SK-N-MC (cell line): ENCODE results near the gene SH3D19.
A peak's percentile ranks its signal among the peaks of the same experiment; 100 is the strongest.

Experiments used
- DNase-seq: peaks from one replicate; pipeline ENCODE4 v3.0.0-alpha.2; 2011; ENCODE audit warnings: low read depth, low spot score
- H3K27ac ChIP-seq: fragments of 200-600 bp; sonication (generic); 2 replicates; pipeline ENCODE4 v1.5.1; 2016; ENCODE audit warnings: mixed run types
- H3K36me3 ChIP-seq: fragments of 200-600 bp; sonication (generic); 2 replicates; pipeline ENCODE4 v1.6.1; 2017; ENCODE audit warnings: antibody characterized with exemption, low read length, mixed read lengths; ENCODE audit not compliant: insufficient read depth
- H3K4me3 ChIP-seq: fragments of 200-600 bp; sonication (generic); 2 replicates; pipeline ENCODE4 v1.5.1; 2016
- H3K9ac ChIP-seq: fragments of 200-600 bp; sonication (generic); 2 replicates; pipeline ENCODE4 v1.8.0; 2017; ENCODE audit warnings: mixed run types, mixed read lengths; ENCODE audit not compliant: insufficient read length
- H3K9me3 ChIP-seq: fragments of 200-600 bp; sonication (generic); 2 replicates; pipeline ENCODE4 v1.6.1; 2017; ENCODE audit warnings: low read depth, mild to moderate bottlenecking, antibody characterized with exemption, low read length, moderate library complexity, mixed read lengths
- EZH2 ChIP-seq: fragments of 200-600 bp; sonication (generic); IDR thresholded peaks from one replicate; pipeline ENCODE4 v1.6.1; 2017; ENCODE audit warnings: antibody characterized with exemption
- FOXP2 ChIP-seq: optimal IDR thresholded peaks from 2 replicates; pipeline ENCODE3; 2011; ENCODE audit warnings: mild to moderate bottlenecking, moderate library complexity; ENCODE audit not compliant: insufficient read depth; ENCODE audit errors: extremely low read length, control extremely low read depth
- POLR2AphosphoS5 ChIP-seq: IDR thresholded peaks from 2 replicates; pipeline ENCODE4 v1.6.1; 2012; ENCODE audit warnings: mild to moderate bottlenecking, low read depth, low read length, borderline replicate concordance

The SH3D19 gene

DNA sequence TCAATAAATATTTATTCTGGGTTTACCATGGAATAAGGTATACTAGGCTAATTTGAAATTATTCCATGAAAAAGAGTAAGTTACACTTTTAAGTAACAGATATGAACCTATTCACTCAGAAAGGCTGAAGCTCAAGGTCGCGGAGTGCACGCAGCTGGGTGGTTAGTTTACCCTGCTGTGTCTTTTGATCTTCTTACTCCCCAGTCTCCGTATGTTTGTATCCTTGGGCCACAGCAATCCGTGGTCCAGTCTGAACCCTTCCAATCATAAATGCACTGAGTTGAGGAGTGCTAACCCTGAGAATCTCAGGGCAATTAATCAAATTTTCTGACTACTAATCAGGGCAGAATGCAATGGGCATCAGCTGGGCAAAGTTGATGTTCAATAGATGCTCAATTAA is 192.1 kb downstream of the SH3D19 start:
- Histone ChIP-seq H3K9me3 (no peaks in the 10 kb centered on the region), H3K27ac (no peak overlapping the region), H3K4me3 (no peak overlapping the region), H3K36me3 (no peaks in the 10 kb centered on the region), H3K9ac (no peak overlapping the region)
- no peak for DNase-seq
- TF ChIP-seq FOXP2 (no peak), EZH2 (no peak), POLR2AphosphoS5 (no peak)

GRCh38 chr4:151129796-151130195 is 195.6 kb downstream of the SH3D19 start:
- TF ChIP-seq POLR2AphosphoS5 (no peak), FOXP2 (no peak), EZH2 (no peak)
- no peaks in the 10 kb centered on the region for H3K36me3 ChIP-seq
- no peaks in the 10 kb centered on the region for H3K9me3 ChIP-seq
- DNase-seq = no peak
- no peak overlapping the region for H3K9ac ChIP-seq
- H3K4me3 ChIP-seq = no peak overlapping the region
- no peak overlapping the region for H3K27ac ChIP-seq

DNA sequence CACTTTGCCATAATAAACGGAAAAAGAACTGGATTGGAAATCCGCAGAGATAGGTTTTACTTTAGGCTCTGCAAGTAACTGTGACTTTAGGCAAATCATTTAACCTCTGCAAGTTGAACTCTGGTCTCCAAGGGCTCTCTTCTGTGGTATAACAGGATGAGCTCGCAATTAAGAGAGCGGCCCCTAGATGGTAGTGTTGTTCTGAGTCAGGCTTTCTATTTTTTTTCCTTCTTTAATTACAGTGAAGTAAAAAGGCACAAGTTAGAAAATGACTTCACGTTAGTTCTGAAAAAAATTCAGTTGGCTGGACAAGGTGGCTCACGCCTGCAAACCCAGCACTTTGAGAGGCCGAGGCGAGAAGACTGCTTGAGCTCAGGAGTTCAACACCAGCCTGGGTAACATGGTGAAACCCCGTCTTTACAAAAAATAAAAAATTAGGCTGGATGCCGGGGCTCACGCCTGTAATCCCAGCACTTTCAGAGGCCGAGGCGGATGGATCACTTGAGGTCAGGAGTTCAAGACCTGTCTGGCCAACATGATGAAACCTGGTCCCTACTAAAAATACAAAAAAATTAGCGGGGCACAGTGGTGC is 207.9 kb downstream of the SH3D19 start:
- H3K9ac ChIP-seq = no peak overlapping the region
- no peaks in the 10 kb centered on the region for H3K9me3 ChIP-seq
- TF ChIP-seq FOXP2 (no peak), EZH2 (no peak), POLR2AphosphoS5 (no peak)
- H3K27ac ChIP-seq = no peak overlapping the region
- DNase-seq = peak; percentile 64
- no peak overlapping the region for H3K4me3 ChIP-seq
- H3K36me3 ChIP-seq = no peaks in the 10 kb centered on the region

- Histone ChIP-seq H3K9ac (no peak overlapping the region), H3K36me3 (no peaks in the 10 kb centered on the region), H3K27ac (peak overlapping the region; percentile 19; the same call in 1 of the 2 replicates), H3K4me3 (no peak overlapping the region), H3K9me3 (no peaks in the 10 kb centered on the region)
- TF ChIP-seq POLR2AphosphoS5 (no peak), FOXP2 (no peak), EZH2 (no peak)
- no peak for DNase-seq
Measured at GRCh38 chr4:151114986-151115385, 210.4 kb downstream of the SH3D19 start.

GRCh38 chr4:151114338-151114737 is 211.1 kb downstream of the SH3D19 start:
- Histone ChIP-seq H3K4me3 (no peak overlapping the region), H3K36me3 (no peaks in the 10 kb centered on the region; the same call in 1 of the 2 replicates), H3K9me3 (no peaks in the 10 kb centered on the region), H3K9ac (no peak overlapping the region), H3K27ac (peak overlapping the region; percentile 19; the same call in 1 of the 2 replicates)
- TF ChIP-seq FOXP2 (no peak), POLR2AphosphoS5 (no peak), EZH2 (no peak)
- DNase-seq = no peak

GRCh38 chr4:151110236-151110635 is 215.2 kb downstream of the SH3D19 start:
- TF ChIP-seq POLR2AphosphoS5 = no peak
- no peak for TF ChIP-seq EZH2
- no peak for TF ChIP-seq FOXP2
- Histone ChIP-seq H3K36me3 (peaks cover 32% of the 10 kb centered on the region), H3K9ac (no peak overlapping the region), H3K27ac (no peak overlapping the region), H3K4me3 (no peak overlapping the region), H3K9me3 (no peaks in the 10 kb centered on the region)
- no peak for DNase-seq

DNA sequence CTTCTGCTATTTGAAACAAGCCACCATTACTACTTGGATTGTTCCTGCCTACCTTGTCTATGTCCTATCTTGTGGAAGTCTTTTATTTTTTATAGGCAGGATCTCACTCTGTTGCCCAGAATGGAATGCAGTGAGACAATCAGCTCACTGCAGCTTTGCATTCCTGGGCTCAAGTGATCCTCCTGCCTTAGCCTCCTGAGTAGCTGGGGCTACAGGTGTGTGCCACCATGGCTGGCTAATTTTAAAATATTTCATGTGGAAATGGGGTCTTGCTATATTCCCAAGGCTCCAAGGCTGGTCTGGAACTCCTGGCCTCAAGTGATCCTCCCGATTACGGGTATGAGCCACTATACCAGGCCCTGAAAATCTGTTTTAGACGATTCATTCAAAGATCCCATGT is 218.3 kb downstream of the SH3D19 start:
- Histone ChIP-seq H3K27ac (0 out of 2 replicates have a peak overlapping the region, but pooled peaks have one; percentile 7), H3K4me3 (no peak overlapping the region), H3K9me3 (no peaks in the 10 kb centered on the region), H3K36me3 (peaks cover 63% of the 10 kb centered on the region), H3K9ac (no peak overlapping the region)
- TF ChIP-seq FOXP2 (no peak), EZH2 (no peak), POLR2AphosphoS5 (peak; percentile 39; the same call in 1 of the 2 replicates)
- DNase-seq = no peak

GRCh38 chr4:151105454-151106032 is 219.9 kb downstream of the SH3D19 start:
- Histone ChIP-seq H3K4me3 (no peak overlapping the region), H3K9ac (no peak overlapping the region), H3K9me3 (no peaks in the 10 kb centered on the region), H3K27ac (0 out of 2 replicates have a peak overlapping the region, but pooled peaks have one; percentile 21), H3K36me3 (peaks cover 78% of the 10 kb centered on the region)
- no peak for DNase-seq
- TF ChIP-seq POLR2AphosphoS5 (peak; percentile 47), FOXP2 (no peak), EZH2 (no peak)
